MCF 10A (cell line): ENCODE data around the gene FBXW4. TPM values are rescaled to one million over a fixed set of nuclear protein-coding genes. Genes with fewer than 3 reads are reported as not detected.

Source experiments
- BruUV-seq: library from RNA; stranded (reverse); fragments of 400-500 nt; replicated peaks from 2 replicates; lab custom pipeline; 2021; lab: Mats Ljungman, UMichigan
- CTCF ChIA-PET: fragments of 300-600 bp; sonication (Branson Sonifier 250); formaldehyde crosslinking; extraction: SDS; loops from one replicate; lab custom pipeline; 2021; ENCODE audit warnings: antibody characterized with exemption, inconsistent platforms; lab: Yijun Ruan, JAX
- POLR2A ChIA-PET: fragments of 300-600, 350-650 bp; sonication (Branson Sonifier 250); formaldehyde crosslinking; extraction: SDS; loops from one replicate; lab custom pipeline; 2020; ENCODE audit warnings: antibody characterized with exemption, inconsistent platforms; lab: Yijun Ruan, JAX
- DNase-seq: peaks from one replicate; pipeline ENCODE4 v3.0.0-alpha.2; 2018; ENCODE audit not compliant: unreplicated experiment
- H3K27ac Mint-ChIP-seq: one replicate; pipeline ENCODE4 v1.8.0; 2022; ENCODE audit warnings: mild to moderate bottlenecking, low read depth, mixed read lengths; ENCODE audit not compliant: unreplicated experiment
- H3K27me3 Mint-ChIP-seq: one replicate; pipeline ENCODE4 v1.8.0; 2022; ENCODE audit warnings: mixed read lengths; ENCODE audit not compliant: insufficient read depth, unreplicated experiment
- H3K36me3 Mint-ChIP-seq: one replicate; pipeline ENCODE4 v1.8.0; 2022; ENCODE audit warnings: mild to moderate bottlenecking, moderate library complexity, mixed read lengths; ENCODE audit not compliant: insufficient read depth, unreplicated experiment
- H3K4me1 Mint-ChIP-seq: one replicate; pipeline ENCODE4 v1.8.0; 2022; ENCODE audit warnings: mixed read lengths; ENCODE audit not compliant: insufficient read depth, unreplicated experiment
- H3K4me3 Mint-ChIP-seq: one replicate; pipeline ENCODE4 v1.8.0; 2022; ENCODE audit warnings: mild to moderate bottlenecking, moderate library complexity, mixed read lengths; ENCODE audit not compliant: unreplicated experiment
- H3K9me3 Mint-ChIP-seq: one replicate; pipeline ENCODE4 v1.8.0; 2022; ENCODE audit warnings: mixed read lengths; ENCODE audit not compliant: unreplicated experiment
- CTCF ChIP-seq: fragments of 200-600 bp; IDR thresholded peaks from one replicate; pipeline ENCODE4 v1.8.0; 2022; ENCODE audit warnings: antibody characterized with exemption, mild to moderate bottlenecking; ENCODE audit not compliant: unreplicated experiment
- intact Hi-C: fragments of 100-400 bp; cut with micrococcal nuclease; formaldehyde crosslinking; loops from 2 replicates; pipeline ENCODE4 v1.14.1; 2022
- total RNA-seq: library from RNA; stranded (reverse); gene quantifications from 2 replicates; pipeline ENCODE4 v1.2.3, GENCODE V29; 2022

The FBXW4 gene
- total RNA-seq, 1 experiment from 2014 or later, result 52.1 TPM

- no peak for DNase-seq
- Mint-ChIP-seq H3K36me3 (peaks cover 35% of the 10 kb centered on the region), H3K9me3 (no peaks in the 10 kb centered on the region), H3K27ac (no peak overlapping the region), H3K27me3 (no peaks in the 10 kb centered on the region), H3K4me3 (no peak overlapping the region), H3K4me1 (no peaks in the 10 kb centered on the region)
- no TSS peak for BruUV-seq
- intact Hi-C loops, result no loop called here
- CTCF ChIA-PET, result no interaction called here
- POLR2A ChIA-PET, result no interaction called here
- no peak for TF ChIP-seq CTCF
Observed at GRCh38 chr10:101614663-101615524, 80.1 kb downstream of the FBXW4 start.

DNA sequence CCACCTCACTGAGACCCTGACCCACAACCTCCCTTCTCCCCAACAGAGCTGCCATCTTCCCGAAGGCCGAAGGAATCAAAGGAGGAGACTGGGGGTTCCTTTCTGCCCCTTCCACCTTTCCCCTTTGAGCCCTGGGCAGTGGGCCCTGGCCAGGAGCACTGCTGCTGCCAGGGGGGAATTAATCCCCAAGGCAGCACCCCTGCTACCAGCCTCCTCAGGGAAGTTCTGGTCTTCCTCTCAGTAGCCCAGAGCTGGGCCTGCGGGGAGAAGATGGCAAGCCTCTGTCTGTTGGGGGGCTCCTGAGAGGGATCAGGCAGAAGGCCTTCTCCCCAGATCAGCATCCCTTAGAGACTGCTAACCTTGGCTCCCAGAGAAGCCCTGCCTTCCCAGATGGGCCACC lies 81.3 kb downstream of the FBXW4 start:
- CTCF ChIA-PET, result interaction anchor here (0.9 to 1.1 kb wide), 2 partner anchors 10 to 167 kb away, joined by 4 read pairs; no protein-coding TSS in a partner anchor
- H3K9me3 Mint-ChIP-seq, result no peaks in the 10 kb centered on the region
- intact Hi-C loops, result no loop called here
- POLR2A ChIA-PET, result no interaction called here
- peaks cover 42% of the 10 kb centered on the region for H3K36me3 Mint-ChIP-seq
- no peak for TF ChIP-seq CTCF
- DNase-seq, result no peak
- H3K27ac Mint-ChIP-seq, result no peak overlapping the region
- H3K4me1 Mint-ChIP-seq, result no peaks in the 10 kb centered on the region
- BruUV-seq, result no TSS peak
- no peaks in the 10 kb centered on the region for H3K27me3 Mint-ChIP-seq
- no peak overlapping the region for H3K4me3 Mint-ChIP-seq

DNA sequence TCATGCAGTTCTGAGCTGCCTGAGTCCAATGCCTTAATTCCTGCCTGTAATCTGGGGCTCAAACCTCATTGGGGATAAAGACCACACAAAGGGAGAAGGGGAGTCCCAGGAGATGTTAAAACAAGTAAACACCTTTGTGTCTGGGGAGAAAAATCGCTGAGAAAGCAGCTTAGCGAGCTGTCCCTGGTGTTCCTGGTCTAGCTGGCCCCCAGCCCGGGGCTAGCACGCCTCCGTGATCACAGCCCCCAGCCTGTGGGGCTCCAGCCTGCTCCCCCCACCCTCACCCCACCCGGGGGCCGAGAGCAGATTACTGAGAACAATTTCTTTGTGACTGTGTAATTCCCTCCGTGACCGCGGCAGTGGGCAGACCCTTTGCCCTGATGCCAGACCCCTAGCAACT lies 82.1 kb downstream of the FBXW4 start:
- no peak overlapping the region for H3K27ac Mint-ChIP-seq
- ChIA-PET POLR2A (no interaction called here), CTCF (interaction anchor here (0.6 to 1.1 kb wide), 3 partner anchors 9 to 1607 kb away, joined by 3 to 4 read pairs (median 4); no protein-coding TSS in a partner anchor)
- no peak overlapping the region for H3K4me3 Mint-ChIP-seq
- intact Hi-C loops, result no loop called here
- H3K27me3 Mint-ChIP-seq, result no peaks in the 10 kb centered on the region
- H3K4me1 Mint-ChIP-seq, result no peaks in the 10 kb centered on the region
- TF ChIP-seq CTCF, result no peak
- H3K36me3 Mint-ChIP-seq, result peaks cover 38% of the 10 kb centered on the region
- H3K9me3 Mint-ChIP-seq, result no peaks in the 10 kb centered on the region
- no peak for DNase-seq
- BruUV-seq, result no TSS peak

DNA sequence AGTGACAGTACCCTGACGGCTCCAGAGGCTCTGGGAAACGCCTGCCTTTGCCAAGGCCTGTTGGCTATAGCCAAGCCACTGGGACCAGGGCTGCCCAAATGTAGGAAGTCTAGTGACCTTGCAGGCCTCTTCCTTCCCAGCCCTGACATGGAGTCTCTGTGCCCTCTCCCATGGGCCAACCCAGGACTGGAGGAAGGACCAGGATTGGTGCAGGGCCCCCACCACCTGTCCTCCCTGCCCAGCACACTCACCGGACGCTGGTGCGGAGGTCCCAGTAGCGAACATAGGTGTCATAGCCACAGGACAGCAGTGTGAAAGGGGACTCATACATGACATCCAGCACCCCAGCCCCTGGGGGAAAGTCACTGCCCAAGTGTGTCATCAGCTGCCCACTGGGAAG lies 82.9 kb downstream of the FBXW4 start:
- no peaks in the 10 kb centered on the region for H3K9me3 Mint-ChIP-seq
- no peak overlapping the region for H3K4me3 Mint-ChIP-seq
- H3K36me3 Mint-ChIP-seq, result peaks cover 39% of the 10 kb centered on the region
- TF ChIP-seq CTCF, result no peak
- ChIA-PET CTCF (interaction anchor here (2.0 kb wide), 1 partner anchor 9 kb away, joined by 7 read pairs; no protein-coding TSS in a partner anchor), POLR2A (no interaction called here)
- no peaks in the 10 kb centered on the region for H3K4me1 Mint-ChIP-seq
- H3K27me3 Mint-ChIP-seq, result no peaks in the 10 kb centered on the region
- intact Hi-C loops, result no loop called here
- no peak for DNase-seq
- BruUV-seq, result no TSS peak
- peak overlapping the region; percentile 19 for H3K27ac Mint-ChIP-seq
